ENCODE results near the gene LRRN1.
"Not testable (repeated sequence)": the region's sequence is repeated elsewhere in the genome, so short reads cannot be mapped to it uniquely, and the experiment has no call there.

- TF ChIP-seq, protein P1, sequence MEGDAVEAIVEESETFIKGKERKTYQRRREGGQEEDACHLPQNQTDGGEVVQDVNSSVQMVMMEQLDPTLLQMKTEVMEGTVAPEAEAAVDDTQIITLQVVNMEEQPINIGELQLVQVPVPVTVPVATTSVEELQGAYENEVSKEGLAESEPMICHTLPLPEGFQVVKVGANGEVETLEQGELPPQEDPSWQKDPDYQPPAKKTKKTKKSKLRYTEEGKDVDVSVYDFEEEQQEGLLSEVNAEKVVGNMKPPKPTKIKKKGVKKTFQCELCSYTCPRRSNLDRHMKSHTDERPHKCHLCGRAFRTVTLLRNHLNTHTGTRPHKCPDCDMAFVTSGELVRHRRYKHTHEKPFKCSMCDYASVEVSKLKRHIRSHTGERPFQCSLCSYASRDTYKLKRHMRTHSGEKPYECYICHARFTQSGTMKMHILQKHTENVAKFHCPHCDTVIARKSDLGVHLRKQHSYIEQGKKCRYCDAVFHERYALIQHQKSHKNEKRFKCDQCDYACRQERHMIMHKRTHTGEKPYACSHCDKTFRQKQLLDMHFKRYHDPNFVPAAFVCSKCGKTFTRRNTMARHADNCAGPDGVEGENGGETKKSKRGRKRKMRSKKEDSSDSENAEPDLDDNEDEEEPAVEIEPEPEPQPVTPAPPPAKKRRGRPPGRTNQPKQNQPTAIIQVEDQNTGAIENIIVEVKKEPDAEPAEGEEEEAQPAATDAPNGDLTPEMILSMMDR (optimal IDR thresholded peaks at IDR 0.05 in 1 of 3, IDR thresholded peaks at IDR 0.05 in 1 of 3, conservative IDR thresholded peaks at IDR 0.05 in 1 of 3; ENCODE audit: extremely low read depth in 1 of 3, insufficient read depth in 2 of 3, low read length in 3 of 3): not testable (repeated sequence)
- TF ChIP-seq EZH2 (IDR thresholded peaks at IDR 0.05; ENCODE audit: low read length): not testable (repeated sequence)
These were observed 88.1 kb downstream of the LRRN1 start for GRCh38 chr3:3887311-3887710.
